Stimulated activated CD4-positive, alpha-beta T cell treated with anti-CD3 and anti-CD28 coated beads, Interleukin-1b, Interleukin-23, amount 100 ng/mL, for 4 hours (primary cell): ENCODE results near the gene PCDHGB2.
"Not testable (repeated sequence)": the region's sequence is repeated elsewhere in the genome, so short reads cannot be mapped to it uniquely, and the experiment has no call there.

Experiments used
- DNase-seq, 2 donors: peaks; one replicate each; pipeline ENCODE4 v3.0.0-alpha.2; 2020; ENCODE audit warnings: low read depth in 2 of 2

The PCDHGB2 gene

GRCh38 chr5:141359790-141360426 is at the start of gene PCDHGB2:
Gene PCDHGB2 (plus strand): TSS chr5:141359994. CDS start chr5:141360136, 142 bp downstream.
- DNase-seq: no peak

- DNase-seq: no peak
These were observed 46.1 kb upstream of the PCDHGB2 start for GRCh38 chr5:141313711-141314110.

GRCh38 chr5:141316963-141317362 is 42.8 kb upstream of the PCDHGB2 start:
- DNase-seq: not testable (repeated sequence)

DNA sequence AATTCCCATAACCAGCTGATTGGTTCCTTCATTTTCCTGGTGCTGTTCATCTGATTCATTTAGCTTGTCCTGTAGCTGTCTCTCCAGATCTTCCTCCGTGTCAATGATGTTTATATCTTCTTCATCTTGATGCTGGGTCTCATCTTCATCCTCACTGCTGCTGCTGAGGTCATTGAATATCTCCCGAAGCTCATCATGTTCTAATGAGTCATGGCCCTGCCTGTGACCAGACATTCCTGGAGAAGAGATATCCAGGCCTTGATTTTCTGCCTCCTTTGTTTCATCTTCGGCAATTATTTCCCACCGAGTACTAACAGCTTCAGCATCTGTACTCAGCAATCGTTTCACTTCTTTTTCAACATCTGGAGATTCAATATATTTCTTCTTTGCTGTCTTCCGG is 40.6 kb upstream of the PCDHGB2 start:
- DNase-seq: no peak

DNA sequence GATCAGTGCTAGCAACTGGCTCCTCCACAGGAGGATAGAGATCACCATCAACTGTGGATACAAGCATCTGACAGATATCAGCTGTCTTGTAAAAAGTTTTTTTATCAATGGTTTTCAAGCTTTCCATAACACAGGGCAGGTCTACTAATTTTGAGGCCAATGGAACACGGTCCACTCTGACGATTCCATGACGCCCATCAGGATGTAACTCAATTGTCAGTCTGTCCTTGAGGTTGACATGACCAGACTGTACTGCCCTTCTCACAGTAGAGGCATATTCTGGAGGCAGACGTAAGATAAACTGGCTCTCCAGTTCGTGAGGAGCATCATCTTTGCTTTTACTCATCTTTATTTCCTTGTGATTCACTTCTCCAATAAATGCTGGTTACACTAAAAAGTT is 40.1 kb upstream of the PCDHGB2 start:
- no peak for DNase-seq

GRCh38 chr5:141320225-141321169 is 39.3 kb upstream of the PCDHGB2 start, which contains the start of gene TAF7:
Gene TAF7 (minus strand): TSS chr5:141320784. CDS start chr5:141320044, 740 bp downstream.
- peak; percentile 87 to 92 for DNase-seq

DNA sequence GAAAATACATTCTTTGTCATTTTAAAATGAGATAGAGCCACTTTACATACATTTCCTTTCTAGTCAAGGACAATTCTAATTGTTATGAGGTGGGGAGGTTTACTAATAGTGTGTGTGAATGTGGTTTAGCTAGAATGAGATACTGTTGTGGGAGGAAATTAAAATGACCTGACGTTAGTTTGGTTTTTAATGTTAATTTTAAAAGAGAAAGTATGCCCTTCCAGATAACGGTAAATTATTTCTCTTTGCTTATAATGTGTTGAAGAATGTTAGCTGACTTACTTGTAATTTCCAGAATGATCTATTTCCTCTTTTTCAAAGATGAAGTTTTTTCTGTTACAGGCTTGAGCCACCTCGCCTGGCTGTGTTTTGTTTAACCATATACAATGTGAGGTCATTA is 37.5 kb upstream of the PCDHGB2 start:
- no peak for DNase-seq

DNA sequence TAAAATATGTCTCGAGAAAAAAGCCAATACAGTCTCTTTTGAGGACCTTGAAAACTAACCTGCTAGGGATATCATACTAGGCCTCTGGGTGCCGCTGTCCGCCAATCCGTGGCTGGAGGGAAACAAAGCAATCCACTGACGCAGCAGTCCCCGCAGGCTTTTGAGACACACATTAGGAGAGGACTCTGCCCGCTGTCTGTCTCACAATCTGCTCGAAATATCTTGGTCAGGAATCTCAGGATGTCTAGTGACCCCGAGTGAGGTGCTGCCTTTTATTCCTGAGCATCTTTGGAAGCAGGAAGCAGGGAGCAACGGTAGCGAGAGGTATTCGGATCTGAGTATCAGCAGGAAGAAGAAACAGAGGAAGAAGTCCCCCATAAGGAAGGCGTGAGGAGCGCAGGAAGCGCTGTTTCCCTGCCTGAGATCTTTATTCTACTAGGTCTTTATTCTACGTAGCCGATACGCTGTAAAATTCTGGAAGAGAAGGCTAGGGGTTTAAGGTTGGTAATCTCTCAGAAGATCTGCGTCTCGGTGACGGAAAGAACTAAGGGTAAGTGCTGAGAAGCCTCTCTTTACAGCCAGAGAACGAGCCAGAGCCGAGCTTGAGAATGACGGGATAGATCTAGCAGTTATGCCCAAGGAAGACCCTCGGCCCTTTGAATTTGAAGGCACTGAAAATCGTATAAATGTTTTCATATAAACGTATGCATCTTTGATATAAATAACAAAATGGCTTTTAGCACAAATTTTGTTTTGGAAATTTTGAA is 33.5 kb upstream of the PCDHGB2 start:
- peak; percentile 43 to 54 for DNase-seq

DNA sequence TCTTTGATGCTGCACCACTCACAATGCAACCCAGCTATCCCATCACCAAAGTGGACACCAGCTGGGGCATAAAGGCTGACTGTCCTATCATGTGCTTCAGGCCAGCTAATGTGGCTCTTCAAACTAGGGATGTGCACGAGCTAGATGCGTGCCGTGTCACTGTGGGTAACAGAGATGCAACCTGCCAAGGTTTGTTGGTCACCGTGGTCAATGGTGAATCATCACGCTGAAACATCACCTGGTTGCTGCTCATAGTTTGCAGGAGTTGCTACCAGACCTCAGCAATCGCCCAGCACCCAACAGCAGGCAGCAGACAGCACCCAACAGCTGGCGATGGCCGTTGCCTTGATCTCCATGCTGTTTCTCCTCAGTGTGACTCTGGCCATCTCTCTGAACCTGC is 31.6 kb upstream of the PCDHGB2 start:
- no peak for DNase-seq

DNA sequence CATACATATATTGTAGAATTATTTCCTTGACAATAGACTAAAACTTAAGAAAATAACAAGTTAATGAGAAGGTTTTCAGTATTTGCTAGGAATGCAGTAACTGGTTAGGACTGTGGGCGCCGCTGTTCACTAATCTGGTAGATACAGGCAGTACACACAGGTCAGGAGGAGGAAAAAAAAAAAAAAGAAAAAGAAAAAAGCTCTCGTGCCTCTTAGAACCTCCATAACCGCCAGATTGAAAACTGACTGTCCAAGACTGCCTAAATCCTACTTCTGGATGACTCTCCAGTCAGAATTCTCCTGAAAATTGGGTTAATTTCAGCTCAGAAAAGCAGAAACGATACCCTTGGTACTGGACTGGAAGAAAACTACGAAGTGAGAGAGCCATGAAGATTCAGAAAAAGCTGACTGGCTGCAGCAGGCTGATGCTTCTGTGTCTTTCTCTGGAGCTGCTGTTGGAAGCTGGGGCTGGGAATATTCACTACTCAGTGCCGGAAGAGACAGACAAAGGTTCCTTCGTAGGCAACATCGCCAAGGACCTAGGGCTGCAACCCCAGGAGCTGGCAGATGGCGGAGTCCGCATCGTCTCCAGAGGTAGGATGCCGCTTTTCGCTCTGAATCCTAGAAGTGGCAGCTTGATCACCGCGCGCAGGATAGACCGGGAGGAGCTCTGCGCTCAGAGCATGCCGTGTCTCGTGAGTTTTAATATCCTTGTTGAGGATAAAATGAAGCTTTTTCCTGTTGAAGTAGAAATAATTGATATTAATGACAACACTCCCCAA is 29.3 kb upstream of the PCDHGB2 start, which contains the start of gene PCDHGA1:
Gene PCDHGA1, plus strand, starts transcription at position 216 of the 782 bp plus-strand sequence.
- no peak for DNase-seq

DNA sequence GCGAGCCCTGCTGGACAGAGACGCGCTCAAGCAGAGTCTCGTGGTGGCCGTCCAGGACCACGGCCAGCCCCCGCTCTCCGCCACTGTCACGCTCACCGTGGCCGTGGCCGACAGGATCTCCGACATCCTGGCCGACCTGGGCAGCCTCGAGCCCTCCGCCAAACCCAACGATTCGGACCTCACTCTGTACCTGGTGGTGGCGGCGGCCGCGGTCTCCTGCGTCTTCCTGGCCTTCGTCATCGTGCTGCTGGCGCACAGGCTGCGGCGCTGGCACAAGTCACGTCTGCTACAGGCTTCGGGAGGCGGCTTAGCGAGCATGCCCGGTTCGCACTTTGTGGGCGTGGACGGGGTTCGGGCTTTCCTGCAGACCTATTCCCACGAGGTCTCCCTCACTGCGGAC is 27.2 kb upstream of the PCDHGB2 start:
- DNase-seq: not testable (repeated sequence)

DNA sequence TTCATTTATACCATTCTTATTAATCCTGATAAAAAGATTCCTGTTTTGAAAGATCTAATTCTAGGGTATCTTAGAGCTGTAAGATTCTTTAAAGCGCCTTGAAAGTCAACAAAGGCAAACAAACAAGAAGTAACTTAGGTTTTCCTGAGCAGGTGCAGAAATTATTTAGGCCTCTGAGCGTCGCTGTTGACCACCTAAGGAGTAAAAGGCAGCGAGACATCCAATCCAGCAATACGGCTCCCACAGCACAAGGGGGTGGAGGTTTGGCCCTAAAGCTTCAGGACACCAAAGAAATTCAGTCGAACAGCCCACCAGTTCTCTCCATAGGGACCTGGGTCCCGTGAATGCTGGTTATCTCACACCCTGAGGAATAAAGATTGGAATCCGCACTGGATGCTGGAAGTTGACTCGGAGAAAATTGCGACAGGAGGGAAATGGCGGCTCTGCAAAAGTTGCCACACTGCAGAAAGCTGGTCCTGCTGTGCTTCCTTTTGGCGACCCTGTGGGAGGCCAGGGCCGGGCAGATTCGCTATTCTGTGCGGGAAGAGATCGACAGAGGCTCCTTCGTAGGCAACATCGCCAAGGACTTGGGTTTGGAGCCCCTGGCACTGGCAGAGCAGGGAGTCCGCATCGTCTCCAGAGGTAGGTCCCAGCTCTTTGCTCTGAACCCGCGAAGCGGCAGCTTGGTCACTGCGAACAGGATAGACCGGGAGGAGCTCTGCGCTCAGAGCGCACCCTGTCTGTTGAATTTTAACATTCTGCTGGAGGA is 21.1 kb upstream of the PCDHGB2 start, which contains the start of gene PCDHGA2:
Gene PCDHGA2, plus strand, starts transcription at position 223 of the 769 bp plus-strand sequence.
- DNase-seq: no peak

- not testable (repeated sequence) for DNase-seq
These were observed 18.9 kb upstream of the PCDHGB2 start for GRCh38 chr5:141340781-141341354.

DNA sequence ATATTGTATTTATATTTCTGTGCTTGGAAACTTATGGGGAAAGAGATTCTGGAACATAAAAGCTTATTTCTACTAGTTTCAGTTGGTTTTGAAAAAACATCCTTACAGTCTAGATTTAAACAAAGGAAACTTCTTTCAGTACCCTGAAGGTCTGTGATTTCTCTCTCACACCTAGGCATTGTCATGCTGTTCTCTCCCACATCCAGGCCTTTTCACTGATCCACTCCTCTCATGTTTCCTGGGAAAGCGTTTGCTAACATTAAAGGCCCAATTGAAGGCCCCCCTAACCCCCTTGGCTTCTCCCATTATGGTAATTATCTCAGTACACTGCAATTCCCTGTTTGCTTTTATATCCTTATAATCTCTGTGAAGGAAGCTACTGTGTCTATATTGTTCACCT is 17.0 kb upstream of the PCDHGB2 start:
- DNase-seq: no peak

DNA sequence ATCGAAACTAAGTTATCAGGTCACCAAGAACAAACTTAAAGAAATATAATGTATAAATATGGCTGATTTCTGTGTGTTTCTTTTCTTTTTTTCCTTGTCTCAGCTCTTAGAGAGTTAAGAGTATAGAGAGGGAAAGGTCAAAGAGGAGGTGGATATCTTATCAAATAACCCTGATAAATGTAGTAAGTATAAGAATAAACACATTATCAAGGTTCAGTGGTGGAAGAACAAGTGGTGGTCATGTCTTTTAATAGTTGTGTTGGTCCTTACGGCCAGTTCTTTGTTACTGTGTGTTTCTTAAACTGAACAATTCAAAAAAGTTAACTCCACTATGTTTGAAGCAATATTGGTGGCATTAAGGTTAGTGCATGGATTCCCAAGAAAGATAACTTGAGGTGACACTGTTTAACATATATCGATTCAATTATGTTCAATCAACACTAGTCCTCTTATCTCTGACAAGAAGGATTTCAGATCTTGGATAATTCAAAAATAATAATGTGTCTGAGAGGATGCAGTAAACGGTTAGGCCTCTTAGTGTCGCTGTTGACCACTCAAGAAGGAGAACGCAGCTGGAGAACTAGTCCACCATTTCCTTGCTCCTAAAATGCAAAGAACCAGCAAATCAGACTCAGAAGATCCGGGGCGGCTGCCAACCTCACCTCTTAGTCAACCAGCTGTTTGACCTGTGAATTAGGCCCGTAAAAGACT is 16.4 kb upstream of the PCDHGB2 start, which contains the start of gene PCDHGA3:
Gene PCDHGA3, plus strand, starts transcription at position 588 of the 711 bp plus-strand sequence. CDS start 205 bp downstream, outside the sequence.
- DNase-seq: no peak

- DNase-seq: no peak
These were observed 15.8 kb upstream of the PCDHGB2 start for GRCh38 chr5:141343953-141344463.

DNA sequence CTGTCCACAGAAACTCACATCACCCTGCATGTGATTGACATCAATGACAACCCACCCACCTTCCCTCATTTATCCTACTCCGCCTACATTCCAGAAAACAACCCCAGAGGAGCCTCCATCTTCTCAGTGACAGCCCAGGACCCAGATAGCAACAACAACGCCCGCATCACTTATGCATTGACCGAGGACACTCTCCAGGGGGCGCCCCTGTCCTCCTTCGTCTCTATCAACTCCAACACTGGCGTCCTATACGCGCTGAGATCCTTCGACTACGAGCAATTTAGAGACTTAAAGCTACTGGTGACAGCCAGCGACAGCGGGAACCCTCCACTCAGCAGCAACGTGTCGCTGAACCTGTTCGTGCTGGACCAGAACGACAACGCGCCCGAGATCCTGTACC is 14.5 kb upstream of the PCDHGB2 start:
- DNase-seq: no peak

DNA sequence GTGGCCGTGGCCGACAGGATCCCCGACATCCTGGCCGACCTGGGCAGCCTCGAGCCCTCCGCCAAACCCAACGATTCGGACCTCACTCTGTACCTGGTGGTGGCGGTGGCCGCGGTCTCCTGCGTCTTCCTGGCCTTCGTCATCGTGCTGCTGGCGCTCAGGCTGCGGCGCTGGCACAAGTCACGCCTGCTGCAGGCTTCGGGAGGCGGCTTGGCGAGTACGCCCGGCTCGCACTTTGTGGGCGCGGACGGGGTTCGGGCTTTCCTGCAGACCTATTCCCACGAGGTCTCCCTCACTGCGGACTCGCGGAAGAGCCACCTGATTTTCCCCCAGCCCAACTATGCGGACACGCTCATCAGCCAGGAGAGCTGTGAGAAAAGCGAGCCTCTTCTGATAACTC is 13.8 kb upstream of the PCDHGB2 start:
- DNase-seq: not testable (repeated sequence)
